ENCODE results near the gene FCN1. TPM values are rescaled to one million over a fixed set of nuclear protein-coding genes. Genes with fewer than 3 reads are reported as not detected.

FCN1 gene
- total and polyA plus RNA-seq, 10 of the 15 experiments (the other 5 are each of a cell fraction or from before 2014, with no cell fraction given), result 0.08 TPM; not detected in 9

DNA sequence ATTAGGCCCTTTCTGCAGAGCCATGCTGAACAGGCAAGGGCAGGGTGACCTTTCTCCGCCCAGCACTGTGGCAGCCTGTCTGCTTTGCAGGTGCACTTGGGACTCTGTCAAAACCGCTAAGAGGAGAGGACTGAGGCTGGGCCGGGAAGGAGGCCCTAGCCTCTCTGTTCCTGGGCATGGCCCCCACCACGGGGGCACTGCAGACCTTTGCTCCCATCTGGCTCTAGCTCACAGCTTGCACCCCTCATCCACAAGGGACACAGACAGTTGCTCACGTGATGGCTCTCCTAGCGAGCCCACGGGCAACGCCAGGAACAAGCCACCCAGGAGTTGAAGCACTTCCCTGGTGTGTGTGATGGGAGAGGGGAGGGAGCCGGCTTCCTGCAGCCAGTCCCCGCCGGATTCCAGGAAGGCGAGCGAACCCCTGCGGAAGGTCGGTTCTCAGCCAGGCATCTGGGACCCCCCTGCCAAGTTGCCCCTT, 43.0 kb upstream of the FCN1 start:
- no peak for DNase-seq (ENCODE audit: low read depth, low spot score)
- Histone ChIP-seq H2AFZ (ENCODE audit: control insufficient read depth, low read depth, low read length) (no peak overlapping the region), H3K27ac (ENCODE audit: control insufficient read depth, insufficient read depth) (no peak overlapping the region), H3K4me3 (no peak overlapping the region), H4K20me1 (ENCODE audit: control insufficient read depth, insufficient read depth) (no peaks in the 10 kb centered on the region), H3K79me2 (ENCODE audit: control insufficient read depth, insufficient read depth, low read length) (no peaks in the 10 kb centered on the region), H3K36me3 (ENCODE audit: control insufficient read depth in 2 of 2, insufficient read depth in 2 of 2, low read length in 1 of 2) (no peaks in the 10 kb centered on the region), H3K9ac (ENCODE audit: control insufficient read depth, insufficient read depth, low read length) (no peak overlapping the region), H3K4me1 (ENCODE audit: control insufficient read depth, insufficient read depth, low read length) (no peaks in the 10 kb centered on the region), H3K9me3 (replicated peaks; ENCODE audit: control insufficient read depth, insufficient read depth, low read length) (no peaks in the 10 kb centered on the region; the same call in 2 of the 3 replicates), H3K4me2 (ENCODE audit: control insufficient read depth, insufficient read depth) (no peak overlapping the region), H3K27me3 (replicated peaks in 1 of 2; ENCODE audit: control insufficient read depth in 2 of 2, insufficient read depth in 2 of 2, low read length in 1 of 2) (no peaks in the 10 kb centered on the region)
- intact Hi-C loops (cut with micrococcal nuclease; ENCODE audit: unreplicated experiment), result no loop called here
- in situ Hi-C loops (cut with MboI), result no loop called here
- no peak for FAIRE-seq
- no peak for ATAC-seq
- no peak for TF ChIP-seq RFX5 (IDR thresholded peaks at IDR 0.05; ENCODE audit: low read depth, low read length)
- TF ChIP-seq, protein P1, sequence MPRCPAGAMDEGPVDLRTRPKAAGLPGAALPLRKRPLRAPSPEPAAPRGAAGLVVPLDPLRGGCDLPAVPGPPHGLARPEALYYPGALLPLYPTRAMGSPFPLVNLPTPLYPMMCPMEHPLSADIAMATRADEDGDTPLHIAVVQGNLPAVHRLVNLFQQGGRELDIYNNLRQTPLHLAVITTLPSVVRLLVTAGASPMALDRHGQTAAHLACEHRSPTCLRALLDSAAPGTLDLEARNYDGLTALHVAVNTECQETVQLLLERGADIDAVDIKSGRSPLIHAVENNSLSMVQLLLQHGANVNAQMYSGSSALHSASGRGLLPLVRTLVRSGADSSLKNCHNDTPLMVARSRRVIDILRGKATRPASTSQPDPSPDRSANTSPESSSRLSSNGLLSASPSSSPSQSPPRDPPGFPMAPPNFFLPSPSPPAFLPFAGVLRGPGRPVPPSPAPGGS (IDR thresholded peaks at IDR 0.05; ENCODE audit: borderline replicate concordance, insufficient read depth, low read depth, low read length, poor library complexity, severe bottlenecking), result no peak
- TF ChIP-seq, protein P2, sequence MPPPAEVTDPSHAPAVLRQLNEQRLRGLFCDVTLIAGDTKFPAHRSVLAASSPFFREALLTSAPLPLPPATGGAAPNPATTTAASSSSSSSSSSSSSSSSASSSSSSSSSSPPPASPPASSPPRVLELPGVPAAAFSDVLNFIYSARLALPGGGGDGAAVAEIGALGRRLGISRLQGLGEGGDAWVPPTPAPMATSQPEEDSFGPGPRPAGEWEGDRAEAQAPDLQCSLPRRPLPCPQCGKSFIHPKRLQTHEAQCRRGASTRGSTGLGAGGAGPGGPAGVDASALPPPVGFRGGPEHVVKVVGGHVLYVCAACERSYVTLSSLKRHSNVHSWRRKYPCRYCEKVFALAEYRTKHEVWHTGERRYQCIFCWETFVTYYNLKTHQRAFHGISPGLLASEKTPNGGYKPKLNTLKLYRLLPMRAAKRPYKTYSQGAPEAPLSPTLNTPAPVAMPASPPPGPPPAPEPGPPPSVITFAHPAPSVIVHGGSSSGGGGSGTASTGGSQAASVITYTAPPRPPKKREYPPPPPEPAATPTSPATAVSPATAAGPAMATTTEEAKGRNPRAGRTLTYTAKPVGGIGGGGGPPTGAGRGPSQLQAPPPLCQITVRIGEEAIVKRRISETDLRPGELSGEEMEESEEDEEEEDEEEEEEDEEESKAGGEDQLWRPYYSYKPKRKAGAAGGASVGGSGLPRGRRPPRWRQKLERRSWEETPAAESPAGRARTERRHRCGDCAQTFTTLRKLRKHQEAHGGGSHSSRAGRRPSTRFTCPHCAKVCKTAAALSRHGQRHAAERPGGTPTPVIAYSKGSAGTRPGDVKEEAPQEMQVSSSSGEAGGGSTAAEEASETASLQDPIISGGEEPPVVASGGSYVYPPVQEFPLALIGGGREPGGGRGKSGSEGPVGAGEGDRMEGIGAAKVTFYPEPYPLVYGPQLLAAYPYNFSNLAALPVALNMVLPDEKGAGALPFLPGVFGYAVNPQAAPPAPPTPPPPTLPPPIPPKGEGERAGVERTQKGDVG (CRISPR knock-in tag; IDR thresholded peaks at IDR 0.05), result no peak
- no peak for TF ChIP-seq KAT2A (conservative IDR thresholded peaks at IDR 0.05; ENCODE audit: control insufficient read depth, low read depth, low read length)
- no peak for TF ChIP-seq MYB (IDR thresholded peaks at IDR 0.05; ENCODE audit: borderline replicate concordance, low read depth, low read length)
- TF ChIP-seq POU2F2 (IDR thresholded peaks at IDR 0.05; ENCODE audit: borderline replicate concordance, low read depth, low read length), result no peak
- no peak for TF ChIP-seq MTA3 (IDR thresholded peaks at IDR 0.05; ENCODE audit: borderline replicate concordance, low read length)
- TF ChIP-seq RAD21 (IDR thresholded peaks at IDR 0.05; ENCODE audit: insufficient read depth, low read depth, low read length), result no peak
- TF ChIP-seq SREBF1 (IDR thresholded peaks at IDR 0.05; ENCODE audit: low read length), result no peak
- TF ChIP-seq NBN (IDR thresholded peaks at IDR 0.05), result no peak
- no peak for TF ChIP-seq TCF12 (IDR thresholded peaks at IDR 0.05; ENCODE audit: low read depth, low read length)
- TF ChIP-seq, protein P3, sequence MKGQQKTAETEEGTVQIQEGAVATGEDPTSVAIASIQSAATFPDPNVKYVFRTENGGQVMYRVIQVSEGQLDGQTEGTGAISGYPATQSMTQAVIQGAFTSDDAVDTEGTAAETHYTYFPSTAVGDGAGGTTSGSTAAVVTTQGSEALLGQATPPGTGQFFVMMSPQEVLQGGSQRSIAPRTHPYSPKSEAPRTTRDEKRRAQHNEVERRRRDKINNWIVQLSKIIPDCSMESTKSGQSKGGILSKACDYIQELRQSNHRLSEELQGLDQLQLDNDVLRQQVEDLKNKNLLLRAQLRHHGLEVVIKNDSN (IDR thresholded peaks at IDR 0.05; ENCODE audit: borderline replicate concordance, extremely low read length, insufficient read depth, low read depth, low read length), result no peak
- no peak for TF ChIP-seq RBBP5 (conservative IDR thresholded peaks at IDR 0.05)
- no peak for TF ChIP-seq SIN3A (IDR thresholded peaks at IDR 0.05; ENCODE audit: low read depth, low read length)
- TF ChIP-seq SRF (IDR thresholded peaks at IDR 0.05; ENCODE audit: low read depth in 2 of 2, low read length in 2 of 2), result no peak
- no peak for TF ChIP-seq ZNF217 (IDR thresholded peaks at IDR 0.05)
- no peak for TF ChIP-seq TAF1 (IDR thresholded peaks at IDR 0.05; ENCODE audit: borderline replicate concordance, low read depth, low read length)
- TF ChIP-seq FOS (IDR thresholded peaks at IDR 0.05; ENCODE audit: borderline replicate concordance, extremely low read depth, insufficient read length), result no peak
- WGBS (ENCODE audit: insufficient coverage, insufficient replicate concordance, low lambda C conversion rate, missing lambda C conversion rate), result 50% methylated on average over 15 of the region's 15 CpGs
- CTCF ChIA-PET, result no interaction called here
- RAD21 ChIA-PET (ENCODE audit: unreplicated experiment), result no interaction called here
- POLR2A ChIA-PET, result no interaction called here
- SMC1A ChIA-PET (ENCODE audit: uncharacterized antibody, unreplicated experiment), result no interaction called here
- no TSS peak for BruUV-seq (replicated peaks)

All from GM12878 (cell line).